Transverse colon (tissue), 4 donors: ENCODE measurements around the gene MEDAG. TPM values are rescaled to one million over a fixed set of nuclear protein-coding genes. Genes with fewer than 3 reads are reported as not detected.

Experiments
- DNase-seq: peaks from one replicate; pipeline ENCODE4 v3.0.0-alpha.2; 2019
- H3K27ac ChIP-seq, 4 donors: fragments of 200-600 bp; sonication (generic); 2 replicates each; pipeline ENCODE4 v1.5.1; 2016 to 2018; ENCODE audit warnings: inconsistent platforms in 4 of 4
- H3K27me3 ChIP-seq: fragments of 200-600 bp; sonication (generic); 2 replicates; pipeline ENCODE4 v1.5.1; 2017; ENCODE audit warnings: inconsistent platforms
- H3K36me3 ChIP-seq, 4 donors: fragments of 200-600 bp; sonication (generic); 2 replicates each; pipeline ENCODE4 v1.5.1; 2017 to 2019; ENCODE audit warnings: inconsistent platforms in 4 of 4
- H3K4me1 ChIP-seq, 4 donors: fragments of 200-600 bp; sonication (generic); 2 replicates each; pipeline ENCODE4 v1.5.1; 2017 to 2020; ENCODE audit warnings: inconsistent platforms in 4 of 4
- H3K4me3 ChIP-seq, 4 donors: fragments of 200-600 bp; sonication (generic); 1 replicate in 1 of 4; 2 replicates in 3 of 4; pipeline versions ENCODE4 v1.5.1 to v1.6.1; 2017 to 2019; ENCODE audit warnings: inconsistent platforms in 4 of 4
- H3K9me3 ChIP-seq, 2 donors: fragments of 200-600 bp; sonication (generic); 2 replicates each; pipeline ENCODE4 v1.5.1; 2017 to 2019; ENCODE audit warnings: inconsistent platforms in 2 of 2
- CTCF ChIP-seq, 5 experiments: fragments of 200-600 bp in 3 of 5; fragments of 450-650 bp in 2 of 5; sonication (generic) in 3 of 5; IDR thresholded peaks; 1 replicate in 2 of 5; 2 replicates in 3 of 5; pipeline ENCODE4 v1.5.1; 2016 to 2017; ENCODE audit warnings: antibody characterized with exemption in 5 of 5, inconsistent platforms in 3 of 5, mild to moderate bottlenecking in 2 of 5, moderate library complexity in 1 of 5
- EP300 ChIP-seq: sonication (generic); formaldehyde crosslinking; IDR thresholded peaks from one replicate; pipeline ENCODE4 v1.6.1; 2017; ENCODE audit warnings: antibody characterized with exemption, low read depth
- POLR2A ChIP-seq: fragments of 450-650 bp; IDR thresholded peaks from one replicate; pipeline ENCODE4 v1.6.1; 2016; ENCODE audit warnings: antibody characterized with exemption, mild to moderate bottlenecking, moderate library complexity
- POLR2AphosphoS5 ChIP-seq, 3 donors: sonication (generic); formaldehyde crosslinking; IDR thresholded peaks; one replicate each; pipeline ENCODE4 v1.6.1; 2016; ENCODE audit warnings: antibody characterized with exemption in 3 of 3
- WGBS, 2 donors: methylation state at CpG; one replicate each; pipeline ENCODE4 v1.1.5; 2018; ENCODE audit warnings: low coverage in 1 of 2; 5-methylcytosine and 5-hydroxymethylcytosine counted together
- in situ Hi-C, 4 donors: fragments of 200-750 bp; cut with MboI; loops; one replicate each; pipeline versions ENCODE4 v1.15.0 to v1.15.1; 2017; ENCODE audit warnings: low sequenced_read_pairs in 3 of 4, low pct_ligation_motif_present in 1 of 4, low pct_unique_long_range_greater_than_20kb in 1 of 4
- intact Hi-C: fragments of 100-400 bp; cut with DNase I; formaldehyde crosslinking; loops from one replicate; pipeline ENCODE4 v1.15.1; 2023; ENCODE audit warnings: low total_unique reads
- total RNA-seq, 4 donors: library from RNA; depleted of rRNA; stranded (reverse); fragments of >200 nt; gene quantifications; one replicate each; pipeline ENCODE4 v1.1.0, GENCODE V29; 2016

The MEDAG gene
- total RNA-seq, 4 donors from 2014 or later, result 5.4 to 30.8 (median 10.0) TPM

- no peak overlapping the region for H3K27ac ChIP-seq
- intact Hi-C loops, result no loop called here
- DNase-seq, result no peak
- no peaks in the 10 kb centered on the region for H3K9me3 ChIP-seq
- H3K4me3 ChIP-seq, result no peak overlapping the region
- 47 to 61% methylated on average over 2 to 4 of the region's 4 CpGs for WGBS, 2 donors
- no peaks in the 10 kb centered on the region for H3K36me3 ChIP-seq
- TF ChIP-seq POLR2AphosphoS5 (IDR thresholded peaks at IDR 0.05) (no peak), POLR2A (no peak), CTCF (IDR thresholded peaks at IDR 0.05) (no peak), EP300 (no peak)
- no peaks in the 10 kb centered on the region for H3K4me1 ChIP-seq
- in situ Hi-C loops, result no loop called here
- peaks cover 6% of the 10 kb centered on the region for H3K27me3 ChIP-seq
Measured at GRCh38 chr13:30936971-30937370, 30.9 kb downstream of the MEDAG start.

GRCh38 chr13:30943881-30944280 is 37.8 kb downstream of the MEDAG start:
- Histone ChIP-seq H3K36me3 (no peaks in the 10 kb centered on the region), H3K4me3 (no peak overlapping the region), H3K27ac (no peak overlapping the region), H3K9me3 (no peaks in the 10 kb centered on the region), H3K27me3 (peaks cover 4% of the 10 kb centered on the region), H3K4me1 (no peaks in the 10 kb centered on the region)
- DNase-seq, result no peak
- WGBS, 2 donors, result 84 to 86% methylated on average over 3 of the region's 3 CpGs
- TF ChIP-seq POLR2AphosphoS5 (IDR thresholded peaks at IDR 0.05) (no peak), EP300 (no peak), POLR2A (no peak), CTCF (IDR thresholded peaks at IDR 0.05) (no peak)
- intact Hi-C loops (no loop called here), in situ Hi-C loops (no loop called here)

- peaks cover 0 to 9% of the 10 kb centered on the region in 2 donors for H3K9me3 ChIP-seq
- intact Hi-C loops, result no loop called here
- H3K27me3 ChIP-seq, result no peaks in the 10 kb centered on the region
- in situ Hi-C loops, result no loop called here
- DNase-seq, result no peak
- no peak overlapping the region for H3K27ac ChIP-seq
- no peaks in the 10 kb centered on the region for H3K36me3 ChIP-seq
- H3K4me1 ChIP-seq, result no peaks in the 10 kb centered on the region
- 58 to 60% methylated on average over 5 of the region's 5 CpGs for WGBS, 2 donors
- no peak for TF ChIP-seq POLR2A
- TF ChIP-seq POLR2AphosphoS5 (IDR thresholded peaks at IDR 0.05), result no peak
- no peak for TF ChIP-seq CTCF (IDR thresholded peaks at IDR 0.05)
- TF ChIP-seq EP300, result no peak
- no peak overlapping the region for H3K4me3 ChIP-seq
Measured at GRCh38 chr13:30957258-30957943, 51.3 kb downstream of the MEDAG start.

GRCh38 chr13:30959678-30960077 is 53.6 kb downstream of the MEDAG start:
- no peaks in the 10 kb centered on the region for H3K36me3 ChIP-seq
- intact Hi-C loops, result no loop called here
- peaks cover 0 to 4% (median 1%) of the 10 kb centered on the region in 4 donors for H3K4me1 ChIP-seq
- 60 to 82% methylated on average over 1 of the region's 1 CpG for WGBS, 2 donors
- no peak overlapping the region for H3K4me3 ChIP-seq
- DNase-seq, result no peak
- no peak overlapping the region for H3K27ac ChIP-seq
- H3K9me3 ChIP-seq, result peaks cover 0 to 9% of the 10 kb centered on the region in 2 donors
- in situ Hi-C loops, result no loop called here
- H3K27me3 ChIP-seq, result no peaks in the 10 kb centered on the region
- TF ChIP-seq POLR2A, result no peak
- TF ChIP-seq POLR2AphosphoS5 (IDR thresholded peaks at IDR 0.05), result no peak
- TF ChIP-seq CTCF (IDR thresholded peaks at IDR 0.05), result no peak
- no peak for TF ChIP-seq EP300
